K562 (cell line): ENCODE measurements around the gene LRRC4B. TPM values are rescaled to one million over a fixed set of nuclear protein-coding genes. Genes with fewer than 3 reads are reported as not detected.
A peak's percentile ranks its signal among the peaks of the same experiment; 100 is the strongest.

Experiments
- GATAD2A ChIP-seq: fragments of 450-650 bp; IDR thresholded peaks from 2 replicates; pipeline ENCODE4 v1.6.1; 2017
- NR2C1 ChIP-seq, 2 experiments: fragments of 450-650 bp; IDR thresholded peaks; 2 replicates each; pipeline ENCODE4 v1.6.1; 2017; ENCODE audit warnings: mild to moderate bottlenecking in 2 of 2, antibody characterized with exemption in 1 of 2, inconsistent platforms in 1 of 2, missing compliant biosample characterization in 1 of 2, missing genetic modification characterization in 1 of 2
- SNIP1 ChIP-seq: fragments of 450-650 bp; IDR thresholded peaks from 2 replicates; pipeline ENCODE4 v1.7.1; 2017; ENCODE audit warnings: low read depth, mild to moderate bottlenecking
- ZNF263 ChIP-seq: sonication (generic); formaldehyde crosslinking; IDR thresholded peaks from 2 replicates; pipeline ENCODE4 v1.8.0; 2022; ENCODE audit warnings: mild to moderate bottlenecking, missing genetic modification reagents, borderline replicate concordance
- ZNF444 ChIP-seq: fragments of 250-450 bp; sonication (Bioruptor Pico); IDR thresholded peaks from 2 replicates; pipeline ENCODE4 v1.4.0; 2020; ENCODE audit warnings: mild to moderate bottlenecking, moderate library complexity
- polyA plus RNA-seq, 8 experiments: library from polyadenylated mRNA; depleted of rRNA in 4 of 8; stranded (reverse) in 5 of 8; unstranded in 3 of 8; fragments of >200 nt; fragmentation: Nextera tagmentation in 2 of 8; fragmentation: Illumina TruSeq in 1 of 8; extraction: Ambion mirVana in 2 of 8; extraction: Trizol in 1 of 8; gene quantifications; 2 replicates each; pipeline versions ENCODE4 v1.2.1 to v1.2.3, GENCODE V29; 2011 to 2014; ENCODE audit warnings: inconsistent platforms in 1 of 8, missing spikeins in 1 of 8
- total RNA-seq, 7 experiments: library from RNA; depleted of rRNA in 6 of 7; stranded (reverse); fragments of >200 nt in 6 of 7; fragmentation: Illumina TruSeq in 2 of 7; extraction: Trizol in 2 of 7; gene quantifications; 2 replicates each; pipeline versions ENCODE4 v1.2.1 to v1.2.3, GENCODE V29; 2011 to 2021; ENCODE audit warnings: low replicate concordance in 1 of 7
- TF ChIP-seq, protein P1 (sequence below): fragments of 450-650 bp; IDR thresholded peaks from 2 replicates; pipeline ENCODE4 v1.6.1; 2016; ENCODE audit warnings: mild to moderate bottlenecking, moderate library complexity
- TF ChIP-seq, protein P2 (sequence below): fragments of 200-400 bp; formaldehyde crosslinking; IDR thresholded peaks from 2 replicates; pipeline ENCODE4 v1.6.1; 2017; ENCODE audit warnings: mild to moderate bottlenecking, low read depth, low read length, moderate library complexity
- TF ChIP-seq, protein P3 (sequence below): sonication (generic); formaldehyde crosslinking; IDR thresholded peaks from 2 replicates; pipeline ENCODE4 v1.8.0; 2022; ENCODE audit warnings: mild to moderate bottlenecking, low read depth, missing genetic modification reagents

LRRC4B gene
- total and polyA plus RNA-seq, 9 of the 15 experiments (the other 6 are each of a cell fraction or from before 2014, with no cell fraction given), result 0.18 to 9.6 (median 2.9) TPM; not detected in 2

DNA sequence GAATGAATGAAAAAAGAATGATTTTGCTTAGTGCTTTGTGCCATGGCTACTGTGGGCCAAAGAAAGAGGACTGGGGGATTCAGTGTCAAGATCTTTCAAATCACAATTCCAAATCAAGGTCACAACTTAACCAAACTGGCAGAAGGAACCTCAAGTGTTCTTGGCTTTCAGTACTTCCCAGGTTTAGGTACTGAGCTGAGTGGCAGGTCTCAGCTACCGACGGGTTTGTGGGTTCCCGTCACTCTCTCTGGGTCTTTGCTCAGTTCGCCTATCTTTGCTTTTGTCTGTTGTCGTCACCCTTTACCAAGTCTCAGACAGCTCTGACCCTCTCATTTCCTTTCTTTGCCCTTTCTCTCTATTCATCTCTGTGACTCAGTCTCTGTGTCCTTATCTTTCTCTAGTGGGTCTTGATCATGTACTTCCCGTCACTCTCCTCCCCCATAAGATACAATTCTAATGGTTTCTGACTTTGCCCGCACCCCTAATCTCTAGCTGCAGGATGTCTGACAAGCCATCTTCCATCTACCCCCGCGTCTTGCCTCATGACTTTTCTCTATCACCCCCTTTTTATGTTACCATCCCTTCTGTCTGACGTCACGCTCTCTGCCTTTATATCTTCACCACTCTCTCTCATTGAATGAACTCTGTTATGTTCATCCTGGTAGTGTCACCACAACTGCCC, 33.3 kb upstream of the LRRC4B start (continued):
- TF ChIP-seq, protein P1, sequence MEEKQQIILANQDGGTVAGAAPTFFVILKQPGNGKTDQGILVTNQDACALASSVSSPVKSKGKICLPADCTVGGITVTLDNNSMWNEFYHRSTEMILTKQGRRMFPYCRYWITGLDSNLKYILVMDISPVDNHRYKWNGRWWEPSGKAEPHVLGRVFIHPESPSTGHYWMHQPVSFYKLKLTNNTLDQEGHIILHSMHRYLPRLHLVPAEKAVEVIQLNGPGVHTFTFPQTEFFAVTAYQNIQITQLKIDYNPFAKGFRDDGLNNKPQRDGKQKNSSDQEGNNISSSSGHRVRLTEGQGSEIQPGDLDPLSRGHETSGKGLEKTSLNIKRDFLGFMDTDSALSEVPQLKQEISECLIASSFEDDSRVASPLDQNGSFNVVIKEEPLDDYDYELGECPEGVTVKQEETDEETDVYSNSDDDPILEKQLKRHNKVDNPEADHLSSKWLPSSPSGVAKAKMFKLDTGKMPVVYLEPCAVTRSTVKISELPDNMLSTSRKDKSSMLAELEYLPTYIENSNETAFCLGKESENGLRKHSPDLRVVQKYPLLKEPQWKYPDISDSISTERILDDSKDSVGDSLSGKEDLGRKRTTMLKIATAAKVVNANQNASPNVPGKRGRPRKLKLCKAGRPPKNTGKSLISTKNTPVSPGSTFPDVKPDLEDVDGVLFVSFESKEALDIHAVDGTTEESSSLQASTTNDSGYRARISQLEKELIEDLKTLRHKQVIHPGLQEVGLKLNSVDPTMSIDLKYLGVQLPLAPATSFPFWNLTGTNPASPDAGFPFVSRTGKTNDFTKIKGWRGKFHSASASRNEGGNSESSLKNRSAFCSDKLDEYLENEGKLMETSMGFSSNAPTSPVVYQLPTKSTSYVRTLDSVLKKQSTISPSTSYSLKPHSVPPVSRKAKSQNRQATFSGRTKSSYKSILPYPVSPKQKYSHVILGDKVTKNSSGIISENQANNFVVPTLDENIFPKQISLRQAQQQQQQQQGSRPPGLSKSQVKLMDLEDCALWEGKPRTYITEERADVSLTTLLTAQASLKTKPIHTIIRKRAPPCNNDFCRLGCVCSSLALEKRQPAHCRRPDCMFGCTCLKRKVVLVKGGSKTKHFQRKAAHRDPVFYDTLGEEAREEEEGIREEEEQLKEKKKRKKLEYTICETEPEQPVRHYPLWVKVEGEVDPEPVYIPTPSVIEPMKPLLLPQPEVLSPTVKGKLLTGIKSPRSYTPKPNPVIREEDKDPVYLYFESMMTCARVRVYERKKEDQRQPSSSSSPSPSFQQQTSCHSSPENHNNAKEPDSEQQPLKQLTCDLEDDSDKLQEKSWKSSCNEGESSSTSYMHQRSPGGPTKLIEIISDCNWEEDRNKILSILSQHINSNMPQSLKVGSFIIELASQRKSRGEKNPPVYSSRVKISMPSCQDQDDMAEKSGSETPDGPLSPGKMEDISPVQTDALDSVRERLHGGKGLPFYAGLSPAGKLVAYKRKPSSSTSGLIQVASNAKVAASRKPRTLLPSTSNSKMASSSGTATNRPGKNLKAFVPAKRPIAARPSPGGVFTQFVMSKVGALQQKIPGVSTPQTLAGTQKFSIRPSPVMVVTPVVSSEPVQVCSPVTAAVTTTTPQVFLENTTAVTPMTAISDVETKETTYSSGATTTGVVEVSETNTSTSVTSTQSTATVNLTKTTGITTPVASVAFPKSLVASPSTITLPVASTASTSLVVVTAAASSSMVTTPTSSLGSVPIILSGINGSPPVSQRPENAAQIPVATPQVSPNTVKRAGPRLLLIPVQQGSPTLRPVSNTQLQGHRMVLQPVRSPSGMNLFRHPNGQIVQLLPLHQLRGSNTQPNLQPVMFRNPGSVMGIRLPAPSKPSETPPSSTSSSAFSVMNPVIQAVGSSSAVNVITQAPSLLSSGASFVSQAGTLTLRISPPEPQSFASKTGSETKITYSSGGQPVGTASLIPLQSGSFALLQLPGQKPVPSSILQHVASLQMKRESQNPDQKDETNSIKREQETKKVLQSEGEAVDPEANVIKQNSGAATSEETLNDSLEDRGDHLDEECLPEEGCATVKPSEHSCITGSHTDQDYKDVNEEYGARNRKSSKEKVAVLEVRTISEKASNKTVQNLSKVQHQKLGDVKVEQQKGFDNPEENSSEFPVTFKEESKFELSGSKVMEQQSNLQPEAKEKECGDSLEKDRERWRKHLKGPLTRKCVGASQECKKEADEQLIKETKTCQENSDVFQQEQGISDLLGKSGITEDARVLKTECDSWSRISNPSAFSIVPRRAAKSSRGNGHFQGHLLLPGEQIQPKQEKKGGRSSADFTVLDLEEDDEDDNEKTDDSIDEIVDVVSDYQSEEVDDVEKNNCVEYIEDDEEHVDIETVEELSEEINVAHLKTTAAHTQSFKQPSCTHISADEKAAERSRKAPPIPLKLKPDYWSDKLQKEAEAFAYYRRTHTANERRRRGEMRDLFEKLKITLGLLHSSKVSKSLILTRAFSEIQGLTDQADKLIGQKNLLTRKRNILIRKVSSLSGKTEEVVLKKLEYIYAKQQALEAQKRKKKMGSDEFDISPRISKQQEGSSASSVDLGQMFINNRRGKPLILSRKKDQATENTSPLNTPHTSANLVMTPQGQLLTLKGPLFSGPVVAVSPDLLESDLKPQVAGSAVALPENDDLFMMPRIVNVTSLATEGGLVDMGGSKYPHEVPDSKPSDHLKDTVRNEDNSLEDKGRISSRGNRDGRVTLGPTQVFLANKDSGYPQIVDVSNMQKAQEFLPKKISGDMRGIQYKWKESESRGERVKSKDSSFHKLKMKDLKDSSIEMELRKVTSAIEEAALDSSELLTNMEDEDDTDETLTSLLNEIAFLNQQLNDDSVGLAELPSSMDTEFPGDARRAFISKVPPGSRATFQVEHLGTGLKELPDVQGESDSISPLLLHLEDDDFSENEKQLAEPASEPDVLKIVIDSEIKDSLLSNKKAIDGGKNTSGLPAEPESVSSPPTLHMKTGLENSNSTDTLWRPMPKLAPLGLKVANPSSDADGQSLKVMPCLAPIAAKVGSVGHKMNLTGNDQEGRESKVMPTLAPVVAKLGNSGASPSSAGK, result peak; percentile 24; the same call in 1 of the 2 replicates
- TF ChIP-seq, protein P2, sequence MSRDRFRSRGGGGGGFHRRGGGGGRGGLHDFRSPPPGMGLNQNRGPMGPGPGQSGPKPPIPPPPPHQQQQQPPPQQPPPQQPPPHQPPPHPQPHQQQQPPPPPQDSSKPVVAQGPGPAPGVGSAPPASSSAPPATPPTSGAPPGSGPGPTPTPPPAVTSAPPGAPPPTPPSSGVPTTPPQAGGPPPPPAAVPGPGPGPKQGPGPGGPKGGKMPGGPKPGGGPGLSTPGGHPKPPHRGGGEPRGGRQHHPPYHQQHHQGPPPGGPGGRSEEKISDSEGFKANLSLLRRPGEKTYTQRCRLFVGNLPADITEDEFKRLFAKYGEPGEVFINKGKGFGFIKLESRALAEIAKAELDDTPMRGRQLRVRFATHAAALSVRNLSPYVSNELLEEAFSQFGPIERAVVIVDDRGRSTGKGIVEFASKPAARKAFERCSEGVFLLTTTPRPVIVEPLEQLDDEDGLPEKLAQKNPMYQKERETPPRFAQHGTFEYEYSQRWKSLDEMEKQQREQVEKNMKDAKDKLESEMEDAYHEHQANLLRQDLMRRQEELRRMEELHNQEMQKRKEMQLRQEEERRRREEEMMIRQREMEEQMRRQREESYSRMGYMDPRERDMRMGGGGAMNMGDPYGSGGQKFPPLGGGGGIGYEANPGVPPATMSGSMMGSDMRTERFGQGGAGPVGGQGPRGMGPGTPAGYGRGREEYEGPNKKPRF, result no peak
- TF ChIP-seq, protein P3, sequence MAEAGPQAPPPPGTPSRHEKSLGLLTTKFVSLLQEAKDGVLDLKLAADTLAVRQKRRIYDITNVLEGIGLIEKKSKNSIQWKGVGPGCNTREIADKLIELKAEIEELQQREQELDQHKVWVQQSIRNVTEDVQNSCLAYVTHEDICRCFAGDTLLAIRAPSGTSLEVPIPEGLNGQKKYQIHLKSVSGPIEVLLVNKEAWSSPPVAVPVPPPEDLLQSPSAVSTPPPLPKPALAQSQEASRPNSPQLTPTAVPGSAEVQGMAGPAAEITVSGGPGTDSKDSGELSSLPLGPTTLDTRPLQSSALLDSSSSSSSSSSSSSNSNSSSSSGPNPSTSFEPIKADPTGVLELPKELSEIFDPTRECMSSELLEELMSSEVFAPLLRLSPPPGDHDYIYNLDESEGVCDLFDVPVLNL, result no peak
- TF ChIP-seq SNIP1 (no peak), ZNF444 (CRISPR knock-in tag) (no peak), ZNF263 (CRISPR knock-in tag) (no peak; the same call in 1 of the 2 replicates), NR2C1 (IDR thresholded peaks at IDR 0.05) (peak; percentile 55; the same call in 1 of the 2 replicates), NR2C1 (tag; IDR thresholded peaks at IDR 0.05) (no peak; the same call in 1 of the 2 replicates), GATAD2A (peak; percentile 91)
